Neuronal stem cell (in vitro differentiated cells): ENCODE results near the gene METTL17.
"Not testable (repeated sequence)": the region's sequence is repeated elsewhere in the genome, so short reads cannot be mapped to it uniquely, and the experiment has no call there.

Source experiments
- DNase-seq: peaks from one replicate; pipeline ENCODE4 v3.0.0-alpha.2; 2013; ENCODE audit warnings: low spot score
- H2AFZ ChIP-seq: one replicate; pipeline ENCODE4 v1.6.1; 2013; ENCODE audit warnings: mild to moderate bottlenecking, low read length, inconsistent platforms
- H2AK5ac ChIP-seq: 2 replicates; pipeline ENCODE4 v1.6.1; 2013; ENCODE audit warnings: low read depth, mild to moderate bottlenecking, inconsistent platforms, low read length, moderate library complexity, mixed read lengths
- H2BK120ac ChIP-seq: 2 replicates; pipeline ENCODE4 v1.6.1; 2013; ENCODE audit warnings: low read depth, mild to moderate bottlenecking, inconsistent platforms, low read length, moderate library complexity, mixed read lengths
- H2BK12ac ChIP-seq: one replicate; pipeline ENCODE4 v1.6.1; 2013; ENCODE audit warnings: low read length, inconsistent platforms
- H2BK15ac ChIP-seq: 2 replicates; pipeline ENCODE4 v1.6.1; 2013; ENCODE audit warnings: mild to moderate bottlenecking, low read length, inconsistent platforms, mixed read lengths
- H2BK5ac ChIP-seq: one replicate; pipeline ENCODE4 v1.6.1; 2013; ENCODE audit warnings: inconsistent platforms, mild to moderate bottlenecking, low read length, moderate library complexity
- H3K14ac ChIP-seq: one replicate; pipeline ENCODE4 v1.6.1; 2013; ENCODE audit warnings: low read length, inconsistent platforms
- H3K18ac ChIP-seq: 2 replicates; pipeline ENCODE4 v1.6.1; 2013; ENCODE audit warnings: low read length, inconsistent platforms
- H3K23ac ChIP-seq: 2 replicates; pipeline ENCODE4 v1.6.1; 2013; ENCODE audit warnings: low read depth, mild to moderate bottlenecking, mixed read lengths, low read length, inconsistent platforms; ENCODE audit not compliant: poor library complexity
- H3K27ac ChIP-seq: replicated peaks from 3 replicates; pipeline ENCODE4 v1.5.1; 2013; ENCODE audit warnings: low read length, inconsistent platforms
- H3K27me3 ChIP-seq, 3 experiments: 2 replicates each; pipeline ENCODE4 v1.6.1; 2013; ENCODE audit warnings: low read length in 3 of 3, mild to moderate bottlenecking in 2 of 3, inconsistent platforms in 1 of 3, low read depth in 1 of 3, mixed read lengths in 1 of 3, moderate library complexity in 1 of 3; ENCODE audit not compliant: control insufficient read depth in 3 of 3, insufficient read depth in 3 of 3
- H3K36me3 ChIP-seq, 2 donors: replicated peaks in 1 of 2; 2 replicates each; pipeline ENCODE4 v1.6.1; 2013; ENCODE audit warnings: low read length in 2 of 2; ENCODE audit not compliant: control insufficient read depth in 2 of 2, insufficient read depth in 2 of 2
- H3K4ac ChIP-seq: 2 replicates; pipeline ENCODE4 v1.6.1; 2013; ENCODE audit warnings: inconsistent platforms, mild to moderate bottlenecking, low read length, moderate library complexity
- H3K4me1 ChIP-seq, 2 donors: 1 replicate in 1 of 2; 2 replicates in 1 of 2; pipeline ENCODE4 v1.6.1; 2013; ENCODE audit warnings: low read length in 2 of 2, low read depth in 1 of 2; ENCODE audit not compliant: control insufficient read depth in 2 of 2, insufficient read depth in 1 of 2
- H3K4me2 ChIP-seq: one replicate; pipeline ENCODE4 v1.6.1; 2013; ENCODE audit warnings: mild to moderate bottlenecking, low read length, inconsistent platforms; ENCODE audit not compliant: insufficient read depth, poor library complexity, severe bottlenecking
- H3K4me3 ChIP-seq, 2 donors: 2 replicates each; pipeline ENCODE4 v1.5.1; 2013; ENCODE audit warnings: low read length in 2 of 2, mild to moderate bottlenecking in 2 of 2, inconsistent platforms in 1 of 2, moderate library complexity in 1 of 2
- H3K79me1 ChIP-seq: one replicate; pipeline ENCODE4 v1.6.1; 2013; ENCODE audit warnings: low read depth, mild to moderate bottlenecking, inconsistent platforms, low read length, moderate library complexity
- H3K9ac ChIP-seq: one replicate; pipeline ENCODE4 v1.6.1; 2013; ENCODE audit warnings: mild to moderate bottlenecking, low read depth, low read length, inconsistent platforms; ENCODE audit not compliant: poor library complexity
- H3K9me3 ChIP-seq, 2 donors: replicated peaks in 1 of 2; 2 replicates each; pipeline versions ENCODE3 to v1.6.1; 2013; ENCODE audit warnings: low read length in 2 of 2, mild to moderate bottlenecking in 2 of 2, inconsistent platforms in 1 of 2, low read depth in 1 of 2, mixed read lengths in 1 of 2, moderate library complexity in 1 of 2; ENCODE audit not compliant: control insufficient read depth in 2 of 2, insufficient read depth in 1 of 2
- H4K8ac ChIP-seq: one replicate; pipeline ENCODE4 v1.6.1; 2013; ENCODE audit warnings: low read depth, mild to moderate bottlenecking, inconsistent platforms, low read length, moderate library complexity
- H4K91ac ChIP-seq: one replicate; pipeline ENCODE4 v1.6.1; 2013; ENCODE audit warnings: low read length, low read depth, mild to moderate bottlenecking, inconsistent platforms; ENCODE audit not compliant: poor library complexity
- WGBS, 2 donors: extraction: QIAGEN DNeasy Blood & Tissue Kit; methylation state at CpG; one replicate each; pipeline ENCODE4 v1.1.7; 2013; ENCODE audit warnings: missing lambda C conversion rate in 2 of 2, mixed read lengths in 1 of 2; ENCODE audit not compliant: insufficient read length in 2 of 2, insufficient replicate concordance in 1 of 2; ENCODE audit errors: extremely low coverage in 2 of 2; 5-methylcytosine and 5-hydroxymethylcytosine counted together

METTL17 gene

DNA sequence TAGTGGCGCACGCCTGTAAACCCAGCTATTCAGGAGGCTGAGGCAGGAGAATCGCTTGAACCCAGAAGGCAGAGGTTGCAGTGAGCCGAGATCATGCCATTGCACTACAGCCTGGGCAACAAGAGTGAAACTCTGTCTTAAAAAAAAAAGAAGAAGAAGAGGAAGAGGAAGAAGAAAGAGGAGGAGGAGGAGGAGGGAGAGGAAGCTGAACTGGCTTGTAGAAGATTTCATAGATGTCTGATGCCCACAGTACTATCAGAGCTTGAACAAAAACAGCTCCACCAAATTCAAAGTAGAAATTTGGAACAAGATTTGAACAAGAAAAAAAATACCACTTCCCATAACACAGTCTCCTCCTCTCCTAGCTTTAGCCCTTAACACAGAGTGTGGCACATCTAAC, 4.1 kb upstream of the METTL17 start:
- H3K4me1 ChIP-seq, H3K4me2 ChIP-seq, DNase-seq, H3K4ac ChIP-seq, H3K79me1 ChIP-seq, H3K27me3 ChIP-seq, H2BK12ac ChIP-seq, H4K91ac ChIP-seq, H3K14ac ChIP-seq, H2BK5ac ChIP-seq, H3K18ac ChIP-seq, H3K9me3 ChIP-seq, H2AK5ac ChIP-seq, H3K9ac ChIP-seq, H2BK120ac ChIP-seq, H3K23ac ChIP-seq, H3K36me3 ChIP-seq, H4K8ac ChIP-seq, H2AFZ ChIP-seq, H2BK15ac ChIP-seq, H3K27ac ChIP-seq, H3K4me3 ChIP-seq: not testable (repeated sequence)
- no CpG with 5 or more reads among the region's 4 CpGs for WGBS, 2 donors

DNA sequence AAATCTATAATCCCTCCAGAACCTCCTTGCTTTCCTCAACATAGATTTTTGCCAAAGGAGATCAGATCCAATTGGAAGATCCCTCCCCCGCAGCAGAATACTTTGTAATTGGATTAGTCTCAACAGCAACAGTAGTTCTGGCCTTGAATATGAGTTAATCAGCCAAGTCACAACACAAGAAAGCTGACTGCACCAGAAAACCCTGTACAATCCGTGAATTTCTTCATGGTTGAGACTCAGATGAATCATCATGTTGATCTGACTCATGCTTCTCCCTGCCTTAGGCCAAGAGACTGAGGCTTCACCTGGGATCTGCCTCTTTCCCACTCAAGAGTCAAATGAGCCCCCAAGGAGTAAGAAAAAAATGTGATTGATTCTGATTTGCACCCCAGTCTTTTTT, 3.0 kb upstream of the METTL17 start:
- H3K36me3 ChIP-seq, result peaks cover under 1 to 9% of the 10 kb centered on the region in 2 donors
- H3K27ac ChIP-seq, result no peak overlapping the region
- H4K8ac ChIP-seq, result no peak overlapping the region
- H2BK15ac ChIP-seq, result no peak overlapping the region
- H3K4me3 ChIP-seq, result no peak overlapping the region
- H3K4me1 ChIP-seq, result peaks cover 0 to 4% of the 10 kb centered on the region in 2 donors
- no peak overlapping the region for H4K91ac ChIP-seq
- H2AK5ac ChIP-seq, result no peak overlapping the region
- H3K9ac ChIP-seq, result no peak overlapping the region
- WGBS, 2 donors, result no CpG with 5 or more reads among the region's 2 CpGs
- H3K18ac ChIP-seq, result no peak overlapping the region
- no peaks in the 10 kb centered on the region for H3K9me3 ChIP-seq
- H3K23ac ChIP-seq, result no peak overlapping the region
- H3K4ac ChIP-seq, result no peak overlapping the region
- no peak for DNase-seq
- no peak overlapping the region for H3K14ac ChIP-seq
- H2BK5ac ChIP-seq, result no peak overlapping the region
- no peak overlapping the region for H2BK12ac ChIP-seq
- H3K27me3 ChIP-seq, result no peaks in the 10 kb centered on the region
- no peak overlapping the region for H2AFZ ChIP-seq
- H2BK120ac ChIP-seq, result no peak overlapping the region
- H3K4me2 ChIP-seq, result no peak overlapping the region
- H3K79me1 ChIP-seq, result no peaks in the 10 kb centered on the region

DNA sequence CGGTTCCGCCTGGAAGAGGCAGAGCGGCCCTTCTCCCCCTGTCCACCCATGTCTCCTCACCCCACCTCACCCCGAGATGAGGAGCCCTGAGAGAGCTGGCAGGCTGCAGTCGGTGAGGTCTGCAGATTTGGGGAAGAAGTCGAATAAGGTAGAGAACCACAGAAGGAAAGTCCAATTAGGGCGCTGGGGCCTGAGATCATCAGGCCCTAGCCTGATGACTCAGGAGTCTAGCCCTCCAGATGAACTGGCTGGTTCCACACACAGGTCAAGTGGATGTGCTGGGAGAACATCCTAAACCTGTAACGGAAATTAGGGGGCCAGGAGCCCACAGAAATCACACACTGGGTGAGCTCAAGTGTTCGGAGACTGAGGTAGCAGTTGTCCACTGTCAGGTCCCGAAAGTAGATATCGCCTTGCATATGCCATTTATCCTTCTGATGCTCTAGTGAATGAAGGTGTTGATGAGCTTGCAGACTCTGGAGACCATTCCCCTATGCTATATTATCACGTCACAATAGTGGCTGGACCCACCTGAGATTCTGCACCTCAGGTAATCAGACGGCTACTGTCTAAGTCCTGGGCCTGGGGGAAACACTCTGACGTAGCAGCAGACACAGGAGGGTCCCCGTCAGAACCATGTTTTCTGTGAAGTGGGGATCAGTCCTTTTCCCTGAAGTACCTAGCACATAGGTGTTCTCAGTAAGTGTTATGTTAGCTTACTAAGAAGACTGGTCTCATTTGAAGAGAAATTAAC, 886 bp upstream of the METTL17 start:
- Histone ChIP-seq H3K9me3 (no peaks in the 10 kb centered on the region), H3K27me3 (no peaks in the 10 kb centered on the region), H3K14ac (no peak overlapping the region), H3K4me2 (no peak overlapping the region), H3K27ac (peak overlapping the region; percentile 44), H4K91ac (no peak overlapping the region), H2BK12ac (peak overlapping the region; percentile 52), H2BK15ac (peak overlapping the region; percentile 84), H3K79me1 (no peaks in the 10 kb centered on the region), H2AFZ (peak overlapping the region; percentile 92), H2BK120ac (no peak overlapping the region), H3K23ac (no peak overlapping the region), H3K4me3 (peak overlapping the region in 1 of 2 donors; percentile 95), H2BK5ac (peak overlapping the region; percentile 42), H3K4me1 (peaks cover 0 to 4% of the 10 kb centered on the region in 2 donors), H3K36me3 (peaks cover 13 to 28% of the 10 kb centered on the region in 2 donors), H3K9ac (no peak overlapping the region), H4K8ac (no peak overlapping the region), H2AK5ac (peak overlapping the region; percentile 77), H3K18ac (peak overlapping the region; percentile 70), H3K4ac (peak overlapping the region; percentile 32)
- DNase-seq, result no peak
- WGBS, 2 donors, result no CpG with 5 or more reads among the region's 15 CpGs

DNA sequence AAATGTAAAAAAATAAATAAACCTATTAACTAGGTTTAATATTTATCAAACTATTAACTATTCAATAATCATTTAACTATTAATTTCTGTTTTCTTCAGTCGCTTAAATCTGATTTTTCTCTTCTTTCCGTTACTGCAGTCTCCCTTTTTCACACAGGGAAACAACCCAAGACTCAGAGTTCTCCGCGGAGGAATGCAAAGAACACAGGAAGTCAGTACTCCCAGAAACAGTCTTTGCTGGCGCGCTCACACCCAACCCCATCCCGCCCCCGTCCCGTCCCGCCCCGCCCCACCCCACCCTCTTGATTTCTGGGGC, 351 bp upstream of the METTL17 start:
- Histone ChIP-seq H3K18ac (no peak overlapping the region), H2BK120ac (no peak overlapping the region), H3K27ac (peak overlapping the region; percentile 62), H4K8ac (no peak overlapping the region), H3K4me2 (no peak overlapping the region), H3K9ac (no peak overlapping the region), H2BK15ac (no peak overlapping the region), H2AFZ (peak overlapping the region; percentile 92), H3K27me3 (no peaks in the 10 kb centered on the region), H3K4me1 (peaks cover 0 to 4% of the 10 kb centered on the region in 2 donors), H3K14ac (no peak overlapping the region), H3K4ac (no peak overlapping the region), H3K79me1 (no peaks in the 10 kb centered on the region), H3K23ac (no peak overlapping the region), H2BK12ac (no peak overlapping the region), H2BK5ac (no peak overlapping the region), H2AK5ac (no peak overlapping the region), H4K91ac (no peak overlapping the region), H3K9me3 (no peaks in the 10 kb centered on the region), H3K4me3 (peak overlapping the region in 1 of 2 donors; percentile 95), H3K36me3 (peaks cover 15 to 34% of the 10 kb centered on the region in 2 donors)
- WGBS, 2 donors, result no CpG with 5 or more reads among the region's 11 CpGs
- no peak for DNase-seq
